HCT116 (cell line): ENCODE measurements around the gene MORN1. TPM values are rescaled to one million over a fixed set of nuclear protein-coding genes. Genes with fewer than 3 reads are reported as not detected.

ENCODE experiments used
- ATAC-seq: fragments of 200-7000 bp; cut with Tn5 transposase; 2 replicates; pipeline ENCODE4 v1.9.1; 2020; ENCODE audit warnings: mild to moderate bottlenecking, moderate library complexity
- BruUV-seq: library from RNA; stranded (reverse); fragments of 400-500 nt; replicated peaks from 2 replicates; lab custom pipeline; 2021; lab: Mats Ljungman, UMichigan
- CTCF ChIA-PET: fragments of 300-600 bp; sonication (Branson Sonifier 250); formaldehyde crosslinking; loops from one replicate; lab custom pipeline; 2021; ENCODE audit warnings: antibody characterized with exemption; lab: Charles Lee
- POLR2A ChIA-PET: fragments of 300-600, 350-600 bp; sonication (Branson Sonifier 250); formaldehyde crosslinking; loops from one replicate; lab custom pipeline; 2021; ENCODE audit warnings: antibody characterized with exemption; lab: Charles Lee
- RAD21 ChIA-PET, 2 experiments: fragments of 300-600 bp; sonication (Branson Sonifier 250); formaldehyde crosslinking; loops; one replicate each; lab custom pipeline; 2023; ENCODE audit warnings: low total read pairs in 2 of 2; ENCODE audit not compliant: uncharacterized antibody in 2 of 2, unreplicated experiment in 2 of 2, low non-redundant PET in 1 of 2; lab: Charles Lee
- DNase-seq: peaks from one replicate; pipeline ENCODE4 v3.0.0-alpha.2; 2010; ENCODE audit warnings: low read depth, low spot score
- H2AFZ ChIP-seq: fragments of 200-600 bp; shearing (Covaris generic), sonication (generic); 2 replicates; pipeline ENCODE4 v1.6.1; 2017; ENCODE audit warnings: low read depth, mixed run types, mixed read lengths, antibody characterized with exemption, low read length; ENCODE audit not compliant: poor library complexity, severe bottlenecking
- H3K27ac ChIP-seq: 2 replicates; pipeline ENCODE4 v1.5.1; 2012; ENCODE audit warnings: low read depth, low read length
- H3K27me3 ChIP-seq: fragments of 200-600 bp; sonication (generic); 2 replicates; pipeline ENCODE4 v1.6.1; 2016; ENCODE audit warnings: mixed run types, low read length, mixed read lengths; ENCODE audit not compliant: insufficient read depth
- H3K36me3 ChIP-seq, 2 experiments: fragments of 200-500 bp in 1 of 2; fragments of 200-600 bp in 1 of 2; sonication (Bioruptor generic) in 1 of 2; sonication (generic) in 1 of 2; 2 replicates each; pipeline versions ENCODE4 v1.5.1 to v1.6.1; 2014 to 2016; ENCODE audit warnings: low read length in 2 of 2, inconsistent platforms in 1 of 2, mixed read lengths in 1 of 2, mixed run types in 1 of 2; ENCODE audit not compliant: insufficient read depth in 2 of 2, control insufficient read depth in 1 of 2
- H3K4me1 ChIP-seq, 2 experiments: fragments of 200-600 bp in 1 of 2; sonication (generic) in 1 of 2; 2 replicates each; pipeline versions ENCODE4 v1.5.1 to v1.6.1; 2012 to 2017; ENCODE audit warnings: low read length in 2 of 2, inconsistent platforms in 1 of 2, mild to moderate bottlenecking in 1 of 2, mixed read lengths in 1 of 2, mixed run types in 1 of 2, moderate library complexity in 1 of 2; ENCODE audit not compliant: insufficient read depth in 2 of 2, control insufficient read depth in 1 of 2
- H3K4me2 ChIP-seq: fragments of 200-600 bp; sonication (generic); 2 replicates; pipeline ENCODE4 v1.6.1; 2017; ENCODE audit warnings: mixed run types, low read length, mixed read lengths
- H3K4me3 ChIP-seq, 2 experiments: fragments of 200-600 bp in 1 of 2; sonication (generic) in 1 of 2; replicated peaks in 1 of 2; 2 replicates each; pipeline ENCODE4 v1.5.1; 2011 to 2016; ENCODE audit warnings: low read length in 2 of 2, control low read depth in 1 of 2, low read depth in 1 of 2, mild to moderate bottlenecking in 1 of 2, mixed read lengths in 1 of 2, mixed run types in 1 of 2
- H3K79me2 ChIP-seq: fragments of 200-600 bp; sonication (generic); 2 replicates; pipeline ENCODE4 v1.6.1; 2017; ENCODE audit warnings: mild to moderate bottlenecking, mixed run types, low read length, moderate library complexity, mixed read lengths; ENCODE audit not compliant: insufficient read depth
- H3K9ac ChIP-seq: fragments of 200-600 bp; sonication (generic); 2 replicates; pipeline ENCODE4 v1.6.1; 2016; ENCODE audit warnings: low read length, mixed read lengths
- H3K9me2 ChIP-seq: fragments of 200-600 bp; sonication (generic), shearing (Covaris generic); 2 replicates; pipeline ENCODE4 v1.6.1; 2017; ENCODE audit warnings: mixed run types, mild to moderate bottlenecking, moderate library complexity; ENCODE audit not compliant: insufficient read depth
- H3K9me3 ChIP-seq, 2 experiments: fragments of 200-500 bp in 1 of 2; fragments of 200-600 bp in 1 of 2; sonication (Bioruptor generic) in 1 of 2; sonication (generic) in 1 of 2; 2 replicates each; pipeline ENCODE4 v1.6.1; 2014 to 2017; ENCODE audit warnings: low read length in 2 of 2, mixed read lengths in 2 of 2, inconsistent platforms in 1 of 2, low read depth in 1 of 2, mild to moderate bottlenecking in 1 of 2, mixed run types in 1 of 2, moderate library complexity in 1 of 2; ENCODE audit not compliant: control insufficient read depth in 1 of 2, insufficient read depth in 1 of 2
- H4K20me1 ChIP-seq: fragments of 200-600 bp; sonication (generic), shearing (Covaris generic); 2 replicates; pipeline ENCODE4 v1.6.1; 2017; ENCODE audit warnings: mixed run types, mild to moderate bottlenecking, moderate library complexity; ENCODE audit not compliant: insufficient read depth
- ATF3 ChIP-seq: IDR thresholded peaks from 2 replicates; pipeline ENCODE4 v1.6.1; 2012
- CBX3 ChIP-seq: IDR thresholded peaks from 2 replicates; pipeline ENCODE4 v1.6.1; 2012; ENCODE audit warnings: low read depth
- CEBPB ChIP-seq: IDR thresholded peaks from 2 replicates; pipeline ENCODE4 v1.6.1; 2012; ENCODE audit warnings: low read depth
- CTCF ChIP-seq, 3 experiments: fragments of 200-600 bp in 1 of 3; sonication (generic) in 1 of 3; IDR thresholded peaks in 2 of 3; conservative IDR thresholded peaks in 1 of 3; 2 replicates each; pipeline ENCODE4 v1.5.1; 2012 to 2017; ENCODE audit warnings: low read depth in 2 of 3, low read length in 2 of 3, antibody characterized with exemption in 1 of 3, borderline replicate concordance in 1 of 3, control low read depth in 1 of 3, mild to moderate bottlenecking in 1 of 3, mixed read lengths in 1 of 3, mixed run types in 1 of 3, moderate library complexity in 1 of 3; ENCODE audit not compliant: insufficient read depth in 1 of 3
- EZH2phosphoT487 ChIP-seq: fragments of 200-600 bp; IDR thresholded peaks from 2 replicates; pipeline ENCODE4 v1.6.1; 2018; ENCODE audit warnings: antibody characterized with exemption, borderline replicate concordance
- MAX ChIP-seq: IDR thresholded peaks from 2 replicates; pipeline ENCODE4 v1.6.1; 2012
- POLR2A ChIP-seq: IDR thresholded peaks from 2 replicates; pipeline ENCODE4 v1.7.0; 2011; ENCODE audit warnings: borderline replicate concordance; ENCODE audit not compliant: insufficient read depth, insufficient read length; ENCODE audit errors: extremely low read depth
- RAD21 ChIP-seq: IDR thresholded peaks from 2 replicates; pipeline ENCODE4 v1.6.1; 2012; ENCODE audit warnings: low read depth, mild to moderate bottlenecking
- TCF7L2 ChIP-seq: IDR thresholded peaks from 2 replicates; pipeline ENCODE4 v1.7.0; 2011; ENCODE audit warnings: borderline replicate concordance, inconsistent platforms; ENCODE audit not compliant: insufficient read depth, insufficient read length; ENCODE audit errors: extremely low read depth
- ZFX ChIP-seq: fragments of 450-650 bp; IDR thresholded peaks from 2 replicates; pipeline ENCODE4 v1.6.1; 2017
- intact Hi-C: fragments of 100-400 bp; cut with micrococcal nuclease; formaldehyde crosslinking; loops from 2 replicates; pipeline ENCODE4 v1.10.0; 2022
- total RNA-seq: library from RNA; stranded (reverse); gene quantifications from one replicate; pipeline ENCODE4 v1.2.1, GENCODE V29; 2021; ENCODE audit not compliant: unreplicated experiment

MORN1 gene
- total RNA-seq, 1 experiment from 2014 or later, result 21.4 TPM

GRCh38 chr1:2433936-2434655, 42.7 kb upstream of the MORN1 start:
- no peaks in the 10 kb centered on the region for H4K20me1 ChIP-seq
- intact Hi-C loops, result no loop called here
- POLR2A ChIA-PET, result no interaction called here
- no peak overlapping the region for H3K27ac ChIP-seq
- no peak overlapping the region for H3K9ac ChIP-seq
- BruUV-seq, result no TSS peak
- peaks cover 7% of the 10 kb centered on the region; the same call in 1 of the 2 replicates for H3K27me3 ChIP-seq
- TF ChIP-seq CBX3, result no peak
- no peak for TF ChIP-seq CEBPB
- TF ChIP-seq POLR2A, result no peak
- no peak for TF ChIP-seq RAD21
- TF ChIP-seq ZFX, result no peak
- no peak for TF ChIP-seq TCF7L2
- TF ChIP-seq ATF3, result no peak
- no peak for TF ChIP-seq EZH2phosphoT487
- TF ChIP-seq, all 23 proteins: peak for 0
- Histone ChIP-seq H3K9me3 (peaks cover 3 to 9% of the 10 kb centered on the region in 2 experiments; a peak in 2 of 4 replicates), H2AFZ (no peak overlapping the region), H3K36me3 (no peaks in the 10 kb centered on the region), H3K4me2 (no peak overlapping the region), H3K4me1 (no peaks in the 10 kb centered on the region), H3K9me2 (no peaks in the 10 kb centered on the region), H3K4me3 (no peak overlapping the region), H3K79me2 (no peaks in the 10 kb centered on the region)
- RAD21 ChIA-PET, result no interaction called here
- CTCF ChIA-PET, result no interaction called here
- ATAC-seq (no peak), DNase-seq (no peak)

GRCh38 chr1:2433196-2433595, 41.8 kb upstream of the MORN1 start:
- no TSS peak for BruUV-seq
- TF ChIP-seq CTCF (IDR thresholded peaks at IDR 0.05 in 2 of 3, conservative IDR thresholded peaks at IDR 0.05 in 1 of 3; ENCODE audit: borderline replicate concordance in 1 of 3, insufficient read depth in 1 of 3, low read depth in 2 of 3, low read length in 2 of 3) (no peak), ZFX (no peak), CEBPB (no peak), MAX (no peak), TCF7L2 (no peak), RAD21 (no peak)
- TF ChIP-seq, all 23 proteins: peak for 0
- H3K4me3 ChIP-seq, result no peak overlapping the region
- intact Hi-C loops, result no loop called here
- CTCF ChIA-PET, result no interaction called here
- ATAC-seq (no peak), DNase-seq (no peak)
- H3K9ac ChIP-seq, result no peak overlapping the region
- no peak overlapping the region for H3K27ac ChIP-seq
- no peaks in the 10 kb centered on the region for H3K36me3 ChIP-seq
- H3K9me2 ChIP-seq, result no peaks in the 10 kb centered on the region
- no peak overlapping the region for H3K4me2 ChIP-seq
- H3K9me3 ChIP-seq, result peaks cover 3 to 9% of the 10 kb centered on the region in 2 experiments; a peak in 2 of 4 replicates
- no peaks in the 10 kb centered on the region for H4K20me1 ChIP-seq
- H3K27me3 ChIP-seq, result peaks cover 7% of the 10 kb centered on the region; the same call in 1 of the 2 replicates
- RAD21 ChIA-PET, result no interaction called here
- no peaks in the 10 kb centered on the region for H3K4me1 ChIP-seq
- no peak overlapping the region for H2AFZ ChIP-seq
- H3K79me2 ChIP-seq, result no peaks in the 10 kb centered on the region
- POLR2A ChIA-PET, result no interaction called here
